ENCODE results near the gene OSBPL7. TPM values are rescaled to one million over a fixed set of nuclear protein-coding genes. Genes with fewer than 3 reads are reported as not detected.
A peak's percentile ranks its signal among the peaks of the same experiment; 100 is the strongest.

The OSBPL7 gene
- total RNA-seq, 2 experiments from 2014 or later = 50.8 to 50.9 TPM

DNA sequence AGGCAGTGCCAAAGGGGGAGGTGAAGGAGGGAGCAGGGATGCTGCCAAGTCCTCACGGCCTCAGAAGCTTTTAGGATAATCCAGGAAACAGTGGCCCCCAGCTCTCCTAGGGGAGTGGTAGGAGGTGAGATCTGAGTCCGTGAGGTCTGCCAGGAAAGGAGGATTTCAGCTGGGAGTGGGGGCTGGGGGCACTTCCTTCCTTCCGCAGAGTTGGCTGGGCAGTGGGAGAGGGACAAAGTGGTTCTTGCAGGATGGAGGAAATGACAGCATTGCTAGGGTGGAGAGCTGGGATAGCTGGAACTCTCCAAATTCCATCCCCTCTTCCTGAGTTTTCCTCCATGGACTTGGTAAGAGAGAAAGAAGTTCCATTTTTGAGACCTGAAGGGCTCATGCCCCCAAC lies 34.1 kb upstream of the OSBPL7 start:
- Mint-ChIP-seq H3K4me1 (peaks cover 10% of the 10 kb centered on the region), H3K27ac (no peak overlapping the region), H3K9me3 (no peaks in the 10 kb centered on the region), H3K27me3 (peaks cover 72% of the 10 kb centered on the region), H3K4me3 (no peak overlapping the region), H3K36me3 (no peaks in the 10 kb centered on the region)
- POLR2A ChIA-PET = interaction anchor here (0.6 to 1.1 kb wide), 2 partner anchors 24 to 26 kb away, joined by 3 read pairs; partner anchors contain the start of genes LRRC46 and MRPL10
- ATAC-seq (ENCODE audit: low read depth) (no peak), DNase-seq (no peak)

DNA sequence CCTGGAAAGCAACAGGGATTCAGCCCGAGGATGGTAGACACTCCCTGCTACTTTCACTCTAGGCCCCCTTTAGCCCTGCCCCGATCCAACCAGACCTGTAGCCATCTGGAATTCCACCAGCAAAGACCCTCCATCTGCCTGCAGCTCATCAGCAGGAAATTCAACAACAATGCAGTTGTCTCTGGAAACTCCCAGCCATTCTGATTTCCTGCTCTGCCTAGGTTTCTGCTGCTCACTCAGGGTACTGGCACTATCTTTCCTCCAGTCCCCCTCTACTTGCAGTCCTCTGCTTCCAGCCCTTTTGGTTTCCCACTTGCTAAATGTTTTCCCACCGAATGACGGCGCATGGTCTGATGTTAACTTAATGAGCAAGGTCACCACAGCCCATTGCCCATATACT lies 32.0 kb upstream of the OSBPL7 start:
- Mint-ChIP-seq H3K9me3 (no peaks in the 10 kb centered on the region), H3K27me3 (peaks cover 82% of the 10 kb centered on the region), H3K4me3 (no peak overlapping the region), H3K4me1 (peaks cover 19% of the 10 kb centered on the region), H3K36me3 (no peaks in the 10 kb centered on the region), H3K27ac (no peak overlapping the region)
- DNase-seq (no peak), ATAC-seq (ENCODE audit: low read depth) (no peak)
- POLR2A ChIA-PET = no interaction called here

DNA sequence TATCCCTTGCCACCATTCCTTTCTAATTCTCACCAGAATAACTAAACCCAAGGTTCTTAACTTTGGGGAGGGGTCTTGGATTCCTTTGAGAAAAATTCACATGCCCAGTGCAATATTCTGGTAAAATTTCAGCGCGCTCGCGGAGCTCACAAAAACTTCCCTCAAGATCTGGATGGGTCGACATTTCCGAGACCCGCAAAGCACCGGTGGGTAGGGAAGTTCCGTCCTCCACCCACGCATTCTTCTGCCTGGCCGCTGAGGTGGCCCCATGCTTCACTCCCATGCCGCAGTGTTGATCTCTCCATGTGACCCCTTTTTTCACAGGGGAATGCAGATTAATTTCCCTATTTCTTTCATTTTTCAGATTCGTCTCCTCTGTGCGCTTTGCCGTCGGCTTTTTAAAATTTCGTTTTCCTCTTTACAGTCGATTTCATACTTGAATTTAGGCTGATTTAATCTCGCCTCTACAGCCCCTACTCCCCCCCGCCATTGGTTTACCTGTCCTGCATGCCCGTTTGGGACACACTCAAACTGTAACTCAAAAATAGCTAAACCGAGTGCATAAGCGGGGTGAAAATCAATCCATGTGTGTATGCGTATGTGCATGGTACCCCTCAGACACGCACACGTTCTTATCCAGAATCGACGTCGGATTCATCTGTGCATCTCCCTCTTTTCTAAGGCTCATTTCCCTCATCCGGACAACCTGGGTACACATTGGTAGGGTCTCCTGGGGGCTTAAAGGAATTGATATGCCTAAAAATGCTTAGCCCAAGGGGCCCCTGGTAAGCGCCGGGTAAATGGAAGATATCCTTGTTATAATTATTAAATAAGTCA lies 30.7 kb upstream of the OSBPL7 start:
- Mint-ChIP-seq H3K4me1 (peaks cover 19% of the 10 kb centered on the region), H3K9me3 (no peaks in the 10 kb centered on the region), H3K27ac (no peak overlapping the region), H3K36me3 (no peaks in the 10 kb centered on the region), H3K4me3 (peak overlapping the region; percentile 8), H3K27me3 (peaks cover 87% of the 10 kb centered on the region)
- no peak for ATAC-seq (ENCODE audit: low read depth)
- POLR2A ChIA-PET = interaction anchor here (1.6 kb wide), 1 partner anchor 43 kb away, joined by 6 read pairs; the partner anchor contains the start of gene SP2
- DNase-seq = no peak

GRCh38 chr17:47851764-47852112 lies 30.1 kb upstream of the OSBPL7 start:
- DNase-seq = no peak
- ATAC-seq (ENCODE audit: low read depth) = no peak
- H3K27me3 Mint-ChIP-seq = peaks cover 88% of the 10 kb centered on the region
- H3K4me1 Mint-ChIP-seq = peaks cover 19% of the 10 kb centered on the region
- peak overlapping the region; percentile 8 for H3K4me3 Mint-ChIP-seq
- H3K9me3 Mint-ChIP-seq = no peaks in the 10 kb centered on the region
- no peaks in the 10 kb centered on the region for H3K36me3 Mint-ChIP-seq
- no peak overlapping the region for H3K27ac Mint-ChIP-seq
- POLR2A ChIA-PET = interaction anchor here (1.6 kb wide), 1 partner anchor 44 kb away, joined by 6 read pairs; the partner anchor contains the start of gene SP2

GRCh38 chr17:47850692-47851573 lies 29.3 kb upstream of the OSBPL7 start, which contains the start of gene SP6:
Gene SP6, minus strand, starts transcription at chr17:47851163. Its CDS starts 2,734 bp downstream, at chr17:47848429.
- Mint-ChIP-seq H3K4me1 (peaks cover 19% of the 10 kb centered on the region), H3K4me3 (peak within 1 kb of the TSS; percentile 39), H3K36me3 (no peaks in the 10 kb centered on the region), H3K9me3 (no peaks in the 10 kb centered on the region), H3K27me3 (peaks cover 91% of the 10 kb centered on the region), H3K27ac (no peak within 1 kb of the TSS)
- DNase-seq (peak; percentile 72), ATAC-seq (ENCODE audit: low read depth) (peak; percentile 87)
- POLR2A ChIA-PET = interaction anchor here (0.9 to 2.4 kb wide), 4 partner anchors 33 to 54 kb away, joined by 3 to 10 read pairs (median 5); partner anchors contain the start of gene SP2

DNA sequence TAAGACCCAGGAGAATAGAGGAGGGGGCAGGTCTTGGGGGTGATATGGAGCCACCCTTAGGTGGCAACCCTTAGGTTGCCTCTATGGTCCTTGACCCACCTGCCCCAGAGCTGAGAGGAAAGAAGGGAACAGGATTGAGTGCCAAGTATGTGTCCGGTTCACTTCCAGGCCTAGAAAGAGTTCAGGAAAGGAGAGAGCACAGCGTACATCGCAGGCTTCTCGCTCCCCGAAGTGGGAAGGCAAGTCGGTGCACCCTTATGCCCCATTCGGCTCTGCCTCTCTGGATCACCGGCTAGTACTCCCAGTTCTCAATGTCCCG lies 28.7 kb upstream of the OSBPL7 start:
- no peaks in the 10 kb centered on the region for H3K9me3 Mint-ChIP-seq
- POLR2A ChIA-PET = interaction anchor here (0.9 to 2.4 kb wide), 3 partner anchors 33 to 55 kb away, joined by 3 to 10 read pairs (median 4); partner anchors contain the start of gene SP2
- H3K4me3 Mint-ChIP-seq = peak overlapping the region; percentile 39
- ATAC-seq (ENCODE audit: low read depth) (no peak), DNase-seq (no peak)
- H3K27me3 Mint-ChIP-seq = peaks cover 92% of the 10 kb centered on the region
- peaks cover 19% of the 10 kb centered on the region for H3K4me1 Mint-ChIP-seq
- H3K27ac Mint-ChIP-seq = no peak overlapping the region
- H3K36me3 Mint-ChIP-seq = no peaks in the 10 kb centered on the region

GRCh38 chr17:47848198-47848513 lies 26.6 kb upstream of the OSBPL7 start:
- Mint-ChIP-seq H3K27ac (no peak overlapping the region), H3K4me3 (no peak overlapping the region), H3K4me1 (peaks cover 17% of the 10 kb centered on the region), H3K27me3 (peaks cover 75% of the 10 kb centered on the region), H3K9me3 (no peaks in the 10 kb centered on the region), H3K36me3 (no peaks in the 10 kb centered on the region)
- DNase-seq = no peak
- POLR2A ChIA-PET = interaction anchor here (2.4 to 2.6 kb wide), 2 partner anchors 47 to 48 kb away, joined by 7 to 10 read pairs; partner anchors contain the start of gene SP2
- ATAC-seq (ENCODE audit: low read depth) = no peak

DNA sequence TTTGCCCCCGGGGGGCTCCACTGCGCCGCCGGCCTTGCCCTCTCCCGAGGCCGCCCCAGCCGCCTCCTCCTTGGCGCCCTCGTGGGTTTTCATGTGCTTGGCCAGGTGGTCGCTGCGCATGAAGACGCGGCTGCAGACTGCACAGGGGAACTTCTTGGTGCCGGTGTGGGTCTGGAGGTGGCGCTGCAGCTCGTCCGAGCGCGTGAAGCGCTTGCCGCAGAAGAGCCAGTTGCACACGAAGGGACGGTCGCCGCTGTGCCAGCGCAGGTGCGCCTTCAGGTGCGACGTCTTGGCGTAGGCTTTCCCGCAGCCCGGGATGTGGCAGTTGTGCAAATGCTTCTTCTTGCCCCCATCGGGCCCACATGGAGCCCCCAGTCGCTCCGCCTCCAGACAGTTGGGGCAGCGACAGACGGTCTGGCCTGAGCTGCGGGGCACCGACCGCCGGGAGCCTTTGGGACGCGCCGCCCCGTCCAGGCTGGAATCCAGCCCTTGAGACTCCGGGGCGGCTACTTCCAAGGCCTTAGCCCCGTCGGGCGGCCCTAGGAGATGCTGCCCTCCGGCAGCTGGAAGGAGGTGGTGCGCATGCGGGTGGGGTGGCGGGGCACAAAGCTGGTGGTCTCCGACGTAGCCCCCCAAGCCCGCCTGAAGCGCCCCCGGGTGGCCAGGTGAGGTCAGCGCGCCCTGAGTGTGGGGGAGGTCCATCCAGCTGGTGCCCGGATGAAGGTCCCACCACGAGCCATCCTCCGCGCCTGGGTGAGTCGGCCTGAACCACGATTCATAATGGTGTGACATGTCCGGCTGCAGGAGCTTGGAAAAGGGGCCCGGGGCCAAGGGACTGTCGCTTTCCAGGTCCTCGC lies 26.0 kb upstream of the OSBPL7 start:
- peak; percentile 53 for DNase-seq
- peak; percentile 16 for ATAC-seq (ENCODE audit: low read depth)
- peaks cover 69% of the 10 kb centered on the region for H3K27me3 Mint-ChIP-seq
- H3K4me1 Mint-ChIP-seq = peaks cover 20% of the 10 kb centered on the region
- H3K9me3 Mint-ChIP-seq = no peaks in the 10 kb centered on the region
- no peak overlapping the region for H3K4me3 Mint-ChIP-seq
- POLR2A ChIA-PET = interaction anchor here (1.2 to 2.6 kb wide), 2 partner anchors 39 to 48 kb away, joined by 3 to 7 read pairs; partner anchors contain the start of gene SP2
- no peak overlapping the region for H3K27ac Mint-ChIP-seq
- H3K36me3 Mint-ChIP-seq = no peaks in the 10 kb centered on the region

GRCh38 chr17:47846716-47847340 lies 25.2 kb upstream of the OSBPL7 start:
- POLR2A ChIA-PET = interaction anchor here (1.2 to 2.6 kb wide), 2 partner anchors 40 to 49 kb away, joined by 3 to 7 read pairs; partner anchors contain the start of gene SP2
- Mint-ChIP-seq H3K27ac (no peak overlapping the region), H3K27me3 (peaks cover 62% of the 10 kb centered on the region), H3K4me3 (peak overlapping the region; percentile 25), H3K9me3 (no peaks in the 10 kb centered on the region), H3K36me3 (no peaks in the 10 kb centered on the region), H3K4me1 (peaks cover 21% of the 10 kb centered on the region)
- ATAC-seq (ENCODE audit: low read depth) (no peak), DNase-seq (no peak)

- Mint-ChIP-seq H3K27me3 (peaks cover 54% of the 10 kb centered on the region), H3K36me3 (peaks cover 2% of the 10 kb centered on the region), H3K4me1 (peaks cover 28% of the 10 kb centered on the region), H3K4me3 (no peak overlapping the region), H3K9me3 (no peaks in the 10 kb centered on the region), H3K27ac (no peak overlapping the region)
- POLR2A ChIA-PET = interaction anchor here (2.6 kb wide), 1 partner anchor 50 kb away, joined by 7 read pairs; the partner anchor contains the start of gene SP2
- DNase-seq (no peak), ATAC-seq (ENCODE audit: low read depth) (no peak)
Observed at GRCh38 chr17:47845716-47846075, 24.1 kb upstream of the OSBPL7 start.

- Mint-ChIP-seq H3K27me3 (peaks cover 47% of the 10 kb centered on the region), H3K27ac (no peak overlapping the region), H3K36me3 (peaks cover 2% of the 10 kb centered on the region), H3K4me3 (no peak overlapping the region), H3K9me3 (no peaks in the 10 kb centered on the region), H3K4me1 (peaks cover 30% of the 10 kb centered on the region)
- no peak for ATAC-seq (ENCODE audit: low read depth)
- no peak for DNase-seq
- POLR2A ChIA-PET = interaction anchor here (1.0 to 2.6 kb wide), 2 partner anchors 51 kb away, joined by 4 to 7 read pairs; partner anchors contain the start of gene SP2
Observed at GRCh38 chr17:47844814-47845715, 23.5 kb upstream of the OSBPL7 start.
